Neuron (in vitro differentiated cells): ENCODE results near the gene GPR35.

Experiments used
- H2AFZ ChIP-seq: one replicate; pipeline ENCODE4 v1.6.1; 2013; ENCODE audit warnings: low read depth, mild to moderate bottlenecking, inconsistent platforms, low read length, moderate library complexity
- H3K27me3 ChIP-seq: one replicate; pipeline ENCODE4 v1.6.1; 2013; ENCODE audit warnings: low read length; ENCODE audit not compliant: insufficient read depth
- H3K36me3 ChIP-seq: one replicate; pipeline ENCODE4 v1.6.1; 2013; ENCODE audit warnings: low read length; ENCODE audit not compliant: insufficient read depth
- H3K4me1 ChIP-seq: one replicate; pipeline ENCODE4 v1.6.1; 2013; ENCODE audit warnings: low read length; ENCODE audit not compliant: insufficient read depth
- H3K4me3 ChIP-seq: 2 replicates; pipeline ENCODE4 v1.5.1; 2013; ENCODE audit warnings: mild to moderate bottlenecking, low read length, moderate library complexity
- H3K9me3 ChIP-seq: one replicate; pipeline ENCODE4 v1.6.1; 2013; ENCODE audit warnings: low read length

Gene GPR35

DNA sequence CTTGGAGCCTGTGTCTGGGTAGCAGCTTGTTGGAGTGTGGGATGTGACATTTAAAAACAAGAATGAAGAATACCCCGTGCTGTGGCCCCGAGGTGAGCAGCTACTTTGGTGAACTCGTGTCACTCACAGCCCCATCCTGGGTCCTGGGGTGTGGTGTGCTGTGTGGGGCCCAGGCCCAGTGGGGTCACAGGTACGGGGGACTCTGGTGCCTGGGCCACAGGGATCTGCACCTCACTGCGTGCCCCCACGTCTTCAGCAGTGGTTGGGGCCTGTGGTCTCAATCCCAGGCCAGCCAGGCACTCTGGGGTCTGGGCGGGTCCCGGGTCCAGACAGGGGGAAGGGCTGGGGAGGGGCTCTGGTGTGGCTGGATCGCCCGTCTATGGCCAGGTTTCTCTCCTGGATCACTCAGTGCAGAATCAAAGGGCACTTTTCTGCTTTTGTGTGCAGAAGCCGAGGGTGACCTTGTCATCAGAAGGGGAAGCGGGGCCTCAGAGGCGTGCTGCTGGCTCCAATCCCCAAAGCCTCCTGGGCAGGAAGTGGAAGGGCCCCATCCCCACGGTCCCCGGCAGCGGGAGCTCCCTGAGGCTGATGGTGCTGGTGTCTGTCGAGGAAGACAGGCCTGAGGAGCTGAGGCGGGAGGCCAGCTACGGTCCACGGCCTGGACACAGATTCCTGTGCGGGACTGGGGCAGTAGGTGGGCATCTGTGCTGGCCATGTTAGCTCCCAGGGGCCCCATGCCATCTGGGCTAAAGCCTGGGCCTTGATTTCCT, 1.4 kb downstream of the GPR35 start:
- no peak overlapping the region for H2AFZ ChIP-seq
- peaks cover 6% of the 10 kb centered on the region for H3K4me1 ChIP-seq
- no peaks in the 10 kb centered on the region for H3K36me3 ChIP-seq
- H3K9me3 ChIP-seq = peaks cover under 1% of the 10 kb centered on the region
- no peaks in the 10 kb centered on the region for H3K27me3 ChIP-seq
- H3K4me3 ChIP-seq = no peak overlapping the region

GRCh38 chr2:240627736-240628506, 2.6 kb downstream of the GPR35 start:
- H3K4me1 ChIP-seq = peaks cover 6% of the 10 kb centered on the region
- no peak overlapping the region for H2AFZ ChIP-seq
- peaks cover 1% of the 10 kb centered on the region for H3K9me3 ChIP-seq
- H3K27me3 ChIP-seq = no peaks in the 10 kb centered on the region
- no peaks in the 10 kb centered on the region for H3K36me3 ChIP-seq
- no peak overlapping the region for H3K4me3 ChIP-seq

- Histone ChIP-seq H3K27me3 (no peaks in the 10 kb centered on the region), H3K4me1 (peaks cover 6% of the 10 kb centered on the region), H3K36me3 (no peaks in the 10 kb centered on the region), H3K9me3 (peaks cover 1% of the 10 kb centered on the region), H3K4me3 (no peak overlapping the region), H2AFZ (no peak overlapping the region)
Measured at GRCh38 chr2:240628507-240628807, 3.2 kb downstream of the GPR35 start.

DNA sequence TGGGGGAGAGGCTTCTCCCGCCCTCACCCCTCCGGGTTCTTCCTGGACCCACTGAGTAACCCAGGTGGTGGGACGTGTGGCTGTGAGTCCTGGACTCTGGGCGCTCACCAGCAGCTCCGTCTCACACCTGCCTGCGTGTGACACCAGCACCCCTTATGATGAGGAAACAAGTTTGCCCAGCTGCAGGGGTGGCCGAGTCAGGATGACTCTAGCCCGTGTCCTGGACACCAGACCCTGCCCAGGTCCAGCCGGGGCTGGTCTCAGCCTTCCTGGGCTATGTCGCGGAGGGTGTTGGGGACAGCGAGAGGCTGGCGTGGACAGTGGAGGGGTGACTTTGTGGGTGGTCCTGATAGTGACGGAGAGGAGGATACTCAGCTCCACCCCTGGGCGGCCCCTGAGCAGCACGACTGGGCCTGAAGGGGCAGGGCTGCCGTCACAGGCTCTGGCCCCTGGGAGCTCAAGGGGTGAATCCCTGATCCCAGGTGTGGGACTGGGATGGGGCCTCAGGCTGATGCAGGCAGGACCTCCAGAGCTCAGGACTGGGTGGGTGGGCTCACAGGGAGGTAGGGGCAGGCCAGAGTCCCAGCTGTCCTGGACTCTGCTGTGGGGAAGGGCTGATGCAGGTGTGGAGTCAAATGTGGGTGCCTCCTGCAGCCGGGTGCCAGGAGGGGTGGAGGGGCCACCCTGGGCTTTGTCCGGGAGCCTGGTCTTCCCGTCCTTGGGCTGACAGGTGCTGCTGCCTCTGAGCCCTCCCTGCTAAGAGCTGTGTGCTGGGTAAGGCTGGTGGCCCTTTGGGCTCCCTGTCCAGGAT, 3.7 kb downstream of the GPR35 start:
- peaks cover 4% of the 10 kb centered on the region for H3K9me3 ChIP-seq
- H3K4me3 ChIP-seq = no peak overlapping the region
- H3K4me1 ChIP-seq = peaks cover 6% of the 10 kb centered on the region
- no peaks in the 10 kb centered on the region for H3K36me3 ChIP-seq
- H2AFZ ChIP-seq = no peak overlapping the region
- H3K27me3 ChIP-seq = no peaks in the 10 kb centered on the region

- Histone ChIP-seq H3K4me3 (no peak overlapping the region), H3K9me3 (peaks cover 6% of the 10 kb centered on the region), H3K27me3 (no peaks in the 10 kb centered on the region), H3K4me1 (peaks cover 6% of the 10 kb centered on the region), H3K36me3 (no peaks in the 10 kb centered on the region), H2AFZ (no peak overlapping the region)
Measured at GRCh38 chr2:240629619-240629967, 4.3 kb downstream of the GPR35 start.

DNA sequence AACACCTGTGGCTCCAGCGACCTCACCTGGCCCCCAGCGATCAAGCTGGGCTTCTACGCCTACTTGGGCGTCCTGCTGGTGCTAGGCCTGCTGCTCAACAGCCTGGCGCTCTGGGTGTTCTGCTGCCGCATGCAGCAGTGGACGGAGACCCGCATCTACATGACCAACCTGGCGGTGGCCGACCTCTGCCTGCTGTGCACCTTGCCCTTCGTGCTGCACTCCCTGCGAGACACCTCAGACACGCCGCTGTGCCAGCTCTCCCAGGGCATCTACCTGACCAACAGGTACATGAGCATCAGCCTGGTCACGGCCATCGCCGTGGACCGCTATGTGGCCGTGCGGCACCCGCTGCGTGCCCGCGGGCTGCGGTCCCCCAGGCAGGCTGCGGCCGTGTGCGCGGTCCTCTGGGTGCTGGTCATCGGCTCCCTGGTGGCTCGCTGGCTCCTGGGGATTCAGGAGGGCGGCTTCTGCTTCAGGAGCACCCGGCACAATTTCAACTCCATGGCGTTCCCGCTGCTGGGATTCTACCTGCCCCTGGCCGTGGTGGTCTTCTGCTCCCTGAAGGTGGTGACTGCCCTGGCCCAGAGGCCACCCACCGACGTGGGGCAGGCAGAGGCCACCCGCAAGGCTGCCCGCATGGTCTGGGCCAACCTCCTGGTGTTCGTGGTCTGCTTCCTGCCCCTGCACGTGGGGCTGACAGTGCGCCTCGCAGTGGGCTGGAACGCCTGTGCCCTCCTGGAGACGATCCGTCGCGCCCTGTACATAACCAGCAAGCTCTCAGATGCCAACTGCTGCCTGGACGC, 4.9 kb downstream of the GPR35 start:
- peaks cover 3% of the 10 kb centered on the region for H3K4me1 ChIP-seq
- no peak overlapping the region for H3K4me3 ChIP-seq
- no peaks in the 10 kb centered on the region for H3K36me3 ChIP-seq
- H3K27me3 ChIP-seq = no peaks in the 10 kb centered on the region
- no peak overlapping the region for H2AFZ ChIP-seq
- peaks cover 6% of the 10 kb centered on the region for H3K9me3 ChIP-seq

GRCh38 chr2:240630771-240631547, 5.7 kb downstream of the GPR35 start:
- Histone ChIP-seq H2AFZ (no peak overlapping the region), H3K9me3 (peaks cover 6% of the 10 kb centered on the region), H3K4me3 (no peak overlapping the region), H3K27me3 (no peaks in the 10 kb centered on the region), H3K36me3 (no peaks in the 10 kb centered on the region), H3K4me1 (no peaks in the 10 kb centered on the region)

DNA sequence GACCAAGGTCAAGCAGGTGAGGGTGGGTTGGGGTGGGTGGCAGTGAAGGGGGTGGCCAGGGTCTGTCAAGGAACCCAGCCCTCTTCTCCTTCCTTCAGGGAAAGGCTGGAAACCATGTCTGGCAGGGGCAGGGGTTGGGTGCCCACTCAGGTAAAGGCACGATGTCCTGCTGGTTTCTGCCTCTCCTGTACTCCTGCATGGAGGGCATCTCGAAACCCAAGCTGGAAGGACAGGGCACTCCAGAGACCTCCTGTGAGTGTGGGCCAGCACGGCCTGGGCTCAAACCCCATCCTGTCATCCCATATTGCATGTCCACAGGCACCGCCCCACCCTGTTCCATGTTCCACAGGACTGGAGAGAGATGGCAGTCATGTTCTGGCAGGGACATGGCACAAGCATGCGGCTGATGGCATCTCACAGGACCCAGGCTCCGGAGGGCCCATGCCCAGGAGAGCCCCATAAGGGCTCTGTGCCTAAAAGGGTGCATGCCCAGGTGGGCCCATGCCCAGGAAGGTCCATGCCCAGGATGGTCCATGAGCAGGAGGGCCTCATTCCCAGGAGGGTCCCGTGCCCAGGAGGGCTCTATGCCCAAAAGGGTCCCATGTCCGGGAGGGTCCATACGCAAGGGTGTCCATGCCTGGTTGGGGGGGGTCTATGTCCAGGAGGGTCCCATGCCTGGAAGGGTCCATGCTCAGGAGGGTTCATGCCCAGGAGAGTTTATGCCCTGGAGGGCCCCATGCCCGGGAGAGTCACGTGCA, 6.4 kb downstream of the GPR35 start:
- Histone ChIP-seq H3K4me1 (no peaks in the 10 kb centered on the region), H3K9me3 (peaks cover 6% of the 10 kb centered on the region), H3K4me3 (no peak overlapping the region), H3K27me3 (peaks cover 2% of the 10 kb centered on the region), H3K36me3 (no peaks in the 10 kb centered on the region), H2AFZ (no peak overlapping the region)

DNA sequence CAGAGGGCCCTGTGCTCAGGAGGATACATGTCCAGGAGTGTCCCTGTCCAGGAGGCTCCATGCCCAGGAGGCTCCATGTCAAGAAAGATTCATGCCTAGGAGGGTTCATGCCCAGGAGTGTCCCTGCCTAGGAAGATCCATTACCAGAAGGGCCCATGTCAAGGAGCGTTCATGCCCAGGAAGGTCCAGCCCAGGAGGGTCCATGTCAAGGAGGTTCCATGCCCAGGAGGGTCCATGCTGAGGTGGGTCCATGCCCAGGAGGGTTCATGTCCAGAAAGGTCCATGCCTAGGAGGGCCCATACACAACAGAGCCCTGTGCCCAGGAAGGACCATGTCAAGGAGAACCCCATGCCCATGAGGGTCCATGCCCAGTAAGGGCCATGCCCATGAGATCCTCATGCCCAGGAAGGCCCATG, 7.0 kb downstream of the GPR35 start:
- Histone ChIP-seq H3K4me3 (no peak overlapping the region), H3K27me3 (peaks cover 4% of the 10 kb centered on the region), H3K36me3 (no peaks in the 10 kb centered on the region), H3K9me3 (peaks cover 8% of the 10 kb centered on the region), H2AFZ (no peak overlapping the region), H3K4me1 (no peaks in the 10 kb centered on the region)

DNA sequence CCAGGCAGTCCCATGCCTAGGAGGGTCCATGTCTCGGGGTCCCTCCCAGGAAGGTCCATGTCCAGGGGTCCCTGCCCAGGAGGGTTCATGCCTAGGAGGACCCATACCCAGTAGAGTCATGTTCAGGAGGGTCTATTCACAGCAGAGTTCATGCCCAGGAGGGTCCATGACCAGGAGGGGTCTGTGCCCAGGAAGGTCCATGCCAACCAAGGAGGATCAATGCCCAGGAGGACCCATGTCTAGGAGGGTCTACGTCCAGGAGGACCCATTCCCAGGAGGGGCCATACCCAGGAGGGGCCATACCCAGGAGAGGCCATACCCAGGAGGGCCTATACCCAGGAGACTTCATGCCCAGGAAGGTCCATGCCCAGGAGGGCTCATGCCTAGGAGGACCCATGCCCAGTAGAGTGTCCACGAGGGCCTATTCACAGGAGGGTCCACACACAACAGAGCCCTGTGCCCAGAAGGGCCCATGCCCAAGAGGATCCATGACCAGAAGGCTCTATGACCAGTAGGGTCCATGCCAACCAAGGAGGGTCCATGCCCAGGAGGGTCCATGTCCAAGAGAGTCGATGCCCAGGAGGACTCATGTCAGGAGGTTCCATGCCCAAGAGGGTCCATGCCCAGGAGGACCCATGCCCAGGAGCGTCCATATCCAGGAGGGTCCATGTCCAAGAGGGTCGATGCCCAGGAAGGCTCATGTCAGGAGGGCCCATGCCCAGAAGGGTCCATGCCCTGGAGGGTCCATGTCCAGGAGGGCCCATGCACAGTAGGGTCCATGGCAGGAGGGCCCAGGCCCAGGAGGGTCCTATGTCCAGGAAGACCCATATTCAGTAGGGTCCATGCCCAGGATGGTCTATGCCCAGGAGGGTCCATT, 10.1 kb downstream of the GPR35 start:
- H3K36me3 ChIP-seq = no peaks in the 10 kb centered on the region
- no peak overlapping the region for H2AFZ ChIP-seq
- H3K4me3 ChIP-seq = no peak overlapping the region
- peaks cover 14% of the 10 kb centered on the region for H3K27me3 ChIP-seq
- no peaks in the 10 kb centered on the region for H3K4me1 ChIP-seq
- H3K9me3 ChIP-seq = peaks cover 10% of the 10 kb centered on the region

- Histone ChIP-seq H3K4me3 (no peak overlapping the region), H3K27me3 (peaks cover 14% of the 10 kb centered on the region), H3K36me3 (no peaks in the 10 kb centered on the region), H3K4me1 (no peaks in the 10 kb centered on the region), H3K9me3 (peaks cover 10% of the 10 kb centered on the region), H2AFZ (no peak overlapping the region)
Measured at GRCh38 chr2:240635998-240636547, 10.8 kb downstream of the GPR35 start.
